Measurements from ENCODE around the gene WDR7. TPM values are rescaled to one million over a fixed set of nuclear protein-coding genes. Genes with fewer than 3 reads are reported as not detected.

WDR7 gene
- total RNA-seq, 2 experiments from 2014 or later, result 28.8 to 30.5 TPM

- no peak for DNase-seq
- Histone ChIP-seq H3K27ac (ENCODE audit: low read depth in 1 of 2, low read length in 2 of 2) (no peak overlapping the region), H3K4me3 (ENCODE audit: low read length) (no peak overlapping the region), H3K27me3 (ENCODE audit: control insufficient read depth in 1 of 2, insufficient read depth in 2 of 2, low read length in 2 of 2) (no peaks in the 10 kb centered on the region), H3K9me3 (ENCODE audit: control insufficient read depth in 1 of 2, insufficient read depth in 1 of 2, low read length in 2 of 2) (no peaks in the 10 kb centered on the region), H3K36me3 (ENCODE audit: insufficient read depth, low read length) (peaks cover 3% of the 10 kb centered on the region), H3K4me1 (ENCODE audit: insufficient read depth, low read length) (peaks cover 5% of the 10 kb centered on the region)
- Mint-ChIP-seq H3K27me3 (no peaks in the 10 kb centered on the region), H3K4me3 (no peak overlapping the region), H3K36me3 (ENCODE audit: low read depth) (peaks cover 15% of the 10 kb centered on the region), H3K9me3 (no peaks in the 10 kb centered on the region), H3K27ac (no peak overlapping the region), H3K4me1 (ENCODE audit: low read depth) (peaks cover 30% of the 10 kb centered on the region)
- TF ChIP-seq CTCF (IDR thresholded peaks at IDR 0.05), result no peak
- ATAC-seq (ENCODE audit: poor library complexity), result no peak
- POLR2A ChIA-PET, result no interaction called here
- intact Hi-C loops (cut with DNase I, micrococcal nuclease), result no loop called here
- CTCF ChIA-PET, result no interaction called here
Measured at GRCh38 chr18:57015451-57015850, 364.3 kb downstream of the WDR7 start.

GRCh38 chr18:57018845-57019244 is 367.7 kb downstream of the WDR7 start:
- no peaks in the 10 kb centered on the region for H3K27me3 ChIP-seq (ENCODE audit: control insufficient read depth in 1 of 2, insufficient read depth in 2 of 2, low read length in 2 of 2)
- intact Hi-C loops (cut with DNase I, micrococcal nuclease), result no loop called here
- no peak overlapping the region for H3K27ac ChIP-seq (ENCODE audit: low read depth in 1 of 2, low read length in 2 of 2)
- H3K27me3 Mint-ChIP-seq, result no peaks in the 10 kb centered on the region
- no peak overlapping the region for H3K4me3 Mint-ChIP-seq
- peaks cover 5% of the 10 kb centered on the region for H3K4me1 ChIP-seq (ENCODE audit: insufficient read depth, low read length)
- H3K4me1 Mint-ChIP-seq (ENCODE audit: low read depth), result peaks cover 30% of the 10 kb centered on the region
- no peak overlapping the region for H3K27ac Mint-ChIP-seq
- peaks cover 42% of the 10 kb centered on the region for H3K36me3 Mint-ChIP-seq (ENCODE audit: low read depth)
- no peak for DNase-seq
- no peaks in the 10 kb centered on the region for H3K9me3 ChIP-seq (ENCODE audit: control insufficient read depth in 1 of 2, insufficient read depth in 1 of 2, low read length in 2 of 2)
- H3K4me3 ChIP-seq (ENCODE audit: low read length), result no peak overlapping the region
- H3K36me3 ChIP-seq (ENCODE audit: insufficient read depth, low read length), result peaks cover 4% of the 10 kb centered on the region
- TF ChIP-seq CTCF (IDR thresholded peaks at IDR 0.05), result no peak
- POLR2A ChIA-PET, result no interaction called here
- H3K9me3 Mint-ChIP-seq, result no peaks in the 10 kb centered on the region
- CTCF ChIA-PET, result no interaction called here
- no peak for ATAC-seq (ENCODE audit: poor library complexity)

GRCh38 chr18:57022716-57023115 is 371.6 kb downstream of the WDR7 start:
- ATAC-seq (ENCODE audit: poor library complexity) (no peak), DNase-seq (no peak)
- ChIA-PET POLR2A (no interaction called here), CTCF (no interaction called here)
- intact Hi-C loops (cut with DNase I, micrococcal nuclease), result no loop called here
- no peaks in the 10 kb centered on the region for H3K9me3 ChIP-seq (ENCODE audit: control insufficient read depth in 1 of 2, insufficient read depth in 1 of 2, low read length in 2 of 2)
- no peaks in the 10 kb centered on the region for H3K4me1 ChIP-seq (ENCODE audit: insufficient read depth, low read length)
- no peaks in the 10 kb centered on the region for H3K9me3 Mint-ChIP-seq
- no peaks in the 10 kb centered on the region for H3K27me3 ChIP-seq (ENCODE audit: control insufficient read depth in 1 of 2, insufficient read depth in 2 of 2, low read length in 2 of 2)
- no peak for TF ChIP-seq CTCF (IDR thresholded peaks at IDR 0.05)
- no peak overlapping the region for H3K27ac ChIP-seq (ENCODE audit: low read depth in 1 of 2, low read length in 2 of 2)
- no peak overlapping the region for H3K27ac Mint-ChIP-seq
- H3K36me3 Mint-ChIP-seq (ENCODE audit: low read depth), result peaks cover 73% of the 10 kb centered on the region
- H3K27me3 Mint-ChIP-seq, result no peaks in the 10 kb centered on the region
- no peak overlapping the region for H3K4me3 Mint-ChIP-seq
- H3K4me1 Mint-ChIP-seq (ENCODE audit: low read depth), result peaks cover under 1% of the 10 kb centered on the region
- no peak overlapping the region for H3K4me3 ChIP-seq (ENCODE audit: low read length)
- H3K36me3 ChIP-seq (ENCODE audit: insufficient read depth, low read length), result peaks cover 15% of the 10 kb centered on the region
